NCI-H2081 (cell line): ENCODE measurements around the gene MAN2B1.
"Not testable (repeated sequence)": the region's sequence is repeated elsewhere in the genome, so short reads cannot be mapped to it uniquely, and the experiment has no call there.

Experiments
- DNase-seq, 2 experiments: peaks; one replicate each; lab custom pipeline; 2025; lab: John Stamatoyannopoulos, UW

Gene MAN2B1

GRCh38 chr19:12657966-12658365 lies 8.6 kb downstream of the MAN2B1 start:
- no peak for DNase-seq

- no peak for DNase-seq
Measured at GRCh38 chr19:12656899-12657571, 9.5 kb downstream of the MAN2B1 start.

GRCh38 chr19:12655546-12655945 lies 11.0 kb downstream of the MAN2B1 start:
- no peak for DNase-seq

GRCh38 chr19:12652219-12652618 lies 14.3 kb downstream of the MAN2B1 start:
- DNase-seq, result no peak

GRCh38 chr19:12649941-12650340 lies 16.6 kb downstream of the MAN2B1 start:
- DNase-seq, result no peak

GRCh38 chr19:12648088-12648487 lies 18.5 kb downstream of the MAN2B1 start:
- DNase-seq, result no peak

- peak; percentile 15 to 63 for DNase-seq
Measured at GRCh38 chr19:12647490-12648071, 19.0 kb downstream of the MAN2B1 start.

- DNase-seq, result no peak
Measured at GRCh38 chr19:12647047-12647446, 19.5 kb downstream of the MAN2B1 start.

GRCh38 chr19:12646551-12646950 lies 20.0 kb downstream of the MAN2B1 start:
- no peak for DNase-seq

- not testable (repeated sequence) for DNase-seq
Measured at GRCh38 chr19:12643716-12644115, 22.8 kb downstream of the MAN2B1 start.

GRCh38 chr19:12642506-12642905 lies 24.0 kb downstream of the MAN2B1 start:
- DNase-seq, result no peak

- no peak for DNase-seq
Measured at GRCh38 chr19:12641456-12641855, 25.1 kb downstream of the MAN2B1 start.

GRCh38 chr19:12639901-12640613 lies 26.5 kb downstream of the MAN2B1 start:
- DNase-seq, result peak; percentile 72 to 74

GRCh38 chr19:12638611-12639182 lies 27.8 kb downstream of the MAN2B1 start:
- DNase-seq, result no peak

- DNase-seq, result no peak
Measured at GRCh38 chr19:12636631-12637030, 29.9 kb downstream of the MAN2B1 start.

- no peak for DNase-seq
Measured at GRCh38 chr19:12629215-12629614, 37.3 kb downstream of the MAN2B1 start.

GRCh38 chr19:12628040-12629022 lies 38.2 kb downstream of the MAN2B1 start:
- no peak for DNase-seq

GRCh38 chr19:12626958-12627357 lies 39.6 kb downstream of the MAN2B1 start:
- DNase-seq, result no peak

GRCh38 chr19:12623361-12624031 lies 43.0 kb downstream of the MAN2B1 start:
- DNase-seq, result no peak

GRCh38 chr19:12621253-12622024 lies 45.1 kb downstream of the MAN2B1 start:
- DNase-seq, result not testable (repeated sequence)
